ENCODE data around the gene IGF2BP1. TPM values are rescaled to one million over a fixed set of nuclear protein-coding genes. Genes with fewer than 3 reads are reported as not detected.

The IGF2BP1 gene
- total and polyA plus RNA-seq, 2 of the 8 experiments (the other 6 are each of a cell fraction or from before 2014, with no cell fraction given) = 41.6 to 513 TPM

DNA sequence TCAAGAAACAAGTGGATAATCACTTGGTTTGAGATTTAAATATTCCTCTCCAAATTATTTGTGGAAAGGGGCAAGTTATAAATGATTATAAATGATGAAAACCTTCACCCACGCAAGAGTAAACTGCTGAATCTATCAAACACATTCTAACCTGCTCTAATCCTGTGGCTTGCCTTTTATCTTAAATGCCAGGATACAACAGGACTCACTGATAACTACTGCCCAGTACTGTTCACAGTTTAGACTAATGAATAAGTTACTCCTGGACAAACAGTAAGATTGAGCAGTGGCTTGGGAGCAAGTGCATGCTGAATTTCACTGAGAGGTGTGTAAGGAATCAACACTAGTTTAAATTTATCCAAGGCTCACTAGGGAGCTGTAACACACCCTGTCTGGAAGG lies 31.1 kb downstream of the IGF2BP1 start (continued):
- TF ChIP-seq, protein P1, sequence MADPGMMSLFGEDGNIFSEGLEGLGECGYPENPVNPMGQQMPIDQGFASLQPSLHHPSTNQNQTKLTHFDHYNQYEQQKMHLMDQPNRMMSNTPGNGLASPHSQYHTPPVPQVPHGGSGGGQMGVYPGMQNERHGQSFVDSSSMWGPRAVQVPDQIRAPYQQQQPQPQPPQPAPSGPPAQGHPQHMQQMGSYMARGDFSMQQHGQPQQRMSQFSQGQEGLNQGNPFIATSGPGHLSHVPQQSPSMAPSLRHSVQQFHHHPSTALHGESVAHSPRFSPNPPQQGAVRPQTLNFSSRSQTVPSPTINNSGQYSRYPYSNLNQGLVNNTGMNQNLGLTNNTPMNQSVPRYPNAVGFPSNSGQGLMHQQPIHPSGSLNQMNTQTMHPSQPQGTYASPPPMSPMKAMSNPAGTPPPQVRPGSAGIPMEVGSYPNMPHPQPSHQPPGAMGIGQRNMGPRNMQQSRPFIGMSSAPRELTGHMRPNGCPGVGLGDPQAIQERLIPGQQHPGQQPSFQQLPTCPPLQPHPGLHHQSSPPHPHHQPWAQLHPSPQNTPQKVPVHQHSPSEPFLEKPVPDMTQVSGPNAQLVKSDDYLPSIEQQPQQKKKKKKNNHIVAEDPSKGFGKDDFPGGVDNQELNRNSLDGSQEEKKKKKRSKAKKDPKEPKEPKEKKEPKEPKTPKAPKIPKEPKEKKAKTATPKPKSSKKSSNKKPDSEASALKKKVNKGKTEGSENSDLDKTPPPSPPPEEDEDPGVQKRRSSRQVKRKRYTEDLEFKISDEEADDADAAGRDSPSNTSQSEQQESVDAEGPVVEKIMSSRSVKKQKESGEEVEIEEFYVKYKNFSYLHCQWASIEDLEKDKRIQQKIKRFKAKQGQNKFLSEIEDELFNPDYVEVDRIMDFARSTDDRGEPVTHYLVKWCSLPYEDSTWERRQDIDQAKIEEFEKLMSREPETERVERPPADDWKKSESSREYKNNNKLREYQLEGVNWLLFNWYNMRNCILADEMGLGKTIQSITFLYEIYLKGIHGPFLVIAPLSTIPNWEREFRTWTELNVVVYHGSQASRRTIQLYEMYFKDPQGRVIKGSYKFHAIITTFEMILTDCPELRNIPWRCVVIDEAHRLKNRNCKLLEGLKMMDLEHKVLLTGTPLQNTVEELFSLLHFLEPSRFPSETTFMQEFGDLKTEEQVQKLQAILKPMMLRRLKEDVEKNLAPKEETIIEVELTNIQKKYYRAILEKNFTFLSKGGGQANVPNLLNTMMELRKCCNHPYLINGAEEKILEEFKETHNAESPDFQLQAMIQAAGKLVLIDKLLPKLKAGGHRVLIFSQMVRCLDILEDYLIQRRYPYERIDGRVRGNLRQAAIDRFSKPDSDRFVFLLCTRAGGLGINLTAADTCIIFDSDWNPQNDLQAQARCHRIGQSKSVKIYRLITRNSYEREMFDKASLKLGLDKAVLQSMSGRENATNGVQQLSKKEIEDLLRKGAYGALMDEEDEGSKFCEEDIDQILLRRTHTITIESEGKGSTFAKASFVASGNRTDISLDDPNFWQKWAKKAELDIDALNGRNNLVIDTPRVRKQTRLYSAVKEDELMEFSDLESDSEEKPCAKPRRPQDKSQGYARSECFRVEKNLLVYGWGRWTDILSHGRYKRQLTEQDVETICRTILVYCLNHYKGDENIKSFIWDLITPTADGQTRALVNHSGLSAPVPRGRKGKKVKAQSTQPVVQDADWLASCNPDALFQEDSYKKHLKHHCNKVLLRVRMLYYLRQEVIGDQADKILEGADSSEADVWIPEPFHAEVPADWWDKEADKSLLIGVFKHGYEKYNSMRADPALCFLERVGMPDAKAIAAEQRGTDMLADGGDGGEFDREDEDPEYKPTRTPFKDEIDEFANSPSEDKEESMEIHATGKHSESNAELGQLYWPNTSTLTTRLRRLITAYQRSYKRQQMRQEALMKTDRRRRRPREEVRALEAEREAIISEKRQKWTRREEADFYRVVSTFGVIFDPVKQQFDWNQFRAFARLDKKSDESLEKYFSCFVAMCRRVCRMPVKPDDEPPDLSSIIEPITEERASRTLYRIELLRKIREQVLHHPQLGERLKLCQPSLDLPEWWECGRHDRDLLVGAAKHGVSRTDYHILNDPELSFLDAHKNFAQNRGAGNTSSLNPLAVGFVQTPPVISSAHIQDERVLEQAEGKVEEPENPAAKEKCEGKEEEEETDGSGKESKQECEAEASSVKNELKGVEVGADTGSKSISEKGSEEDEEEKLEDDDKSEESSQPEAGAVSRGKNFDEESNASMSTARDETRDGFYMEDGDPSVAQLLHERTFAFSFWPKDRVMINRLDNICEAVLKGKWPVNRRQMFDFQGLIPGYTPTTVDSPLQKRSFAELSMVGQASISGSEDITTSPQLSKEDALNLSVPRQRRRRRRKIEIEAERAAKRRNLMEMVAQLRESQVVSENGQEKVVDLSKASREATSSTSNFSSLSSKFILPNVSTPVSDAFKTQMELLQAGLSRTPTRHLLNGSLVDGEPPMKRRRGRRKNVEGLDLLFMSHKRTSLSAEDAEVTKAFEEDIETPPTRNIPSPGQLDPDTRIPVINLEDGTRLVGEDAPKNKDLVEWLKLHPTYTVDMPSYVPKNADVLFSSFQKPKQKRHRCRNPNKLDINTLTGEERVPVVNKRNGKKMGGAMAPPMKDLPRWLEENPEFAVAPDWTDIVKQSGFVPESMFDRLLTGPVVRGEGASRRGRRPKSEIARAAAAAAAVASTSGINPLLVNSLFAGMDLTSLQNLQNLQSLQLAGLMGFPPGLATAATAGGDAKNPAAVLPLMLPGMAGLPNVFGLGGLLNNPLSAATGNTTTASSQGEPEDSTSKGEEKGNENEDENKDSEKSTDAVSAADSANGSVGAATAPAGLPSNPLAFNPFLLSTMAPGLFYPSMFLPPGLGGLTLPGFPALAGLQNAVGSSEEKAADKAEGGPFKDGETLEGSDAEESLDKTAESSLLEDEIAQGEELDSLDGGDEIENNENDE (IDR thresholded peaks at IDR 0.05; ENCODE audit: insufficient replicate concordance, low read length) = no peak
- TF ChIP-seq, protein P2, sequence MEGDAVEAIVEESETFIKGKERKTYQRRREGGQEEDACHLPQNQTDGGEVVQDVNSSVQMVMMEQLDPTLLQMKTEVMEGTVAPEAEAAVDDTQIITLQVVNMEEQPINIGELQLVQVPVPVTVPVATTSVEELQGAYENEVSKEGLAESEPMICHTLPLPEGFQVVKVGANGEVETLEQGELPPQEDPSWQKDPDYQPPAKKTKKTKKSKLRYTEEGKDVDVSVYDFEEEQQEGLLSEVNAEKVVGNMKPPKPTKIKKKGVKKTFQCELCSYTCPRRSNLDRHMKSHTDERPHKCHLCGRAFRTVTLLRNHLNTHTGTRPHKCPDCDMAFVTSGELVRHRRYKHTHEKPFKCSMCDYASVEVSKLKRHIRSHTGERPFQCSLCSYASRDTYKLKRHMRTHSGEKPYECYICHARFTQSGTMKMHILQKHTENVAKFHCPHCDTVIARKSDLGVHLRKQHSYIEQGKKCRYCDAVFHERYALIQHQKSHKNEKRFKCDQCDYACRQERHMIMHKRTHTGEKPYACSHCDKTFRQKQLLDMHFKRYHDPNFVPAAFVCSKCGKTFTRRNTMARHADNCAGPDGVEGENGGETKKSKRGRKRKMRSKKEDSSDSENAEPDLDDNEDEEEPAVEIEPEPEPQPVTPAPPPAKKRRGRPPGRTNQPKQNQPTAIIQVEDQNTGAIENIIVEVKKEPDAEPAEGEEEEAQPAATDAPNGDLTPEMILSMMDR (IDR thresholded peaks at IDR 0.05; ENCODE audit: control extremely low read depth in 1 of 3, insufficient read depth in 1 of 3, low read depth in 1 of 3, low read length in 3 of 3) = no peak
- TF ChIP-seq RXRA (IDR thresholded peaks at IDR 0.05; ENCODE audit: insufficient read depth, low read depth, low read length) (no peak), POU5F1 (IDR thresholded peaks at IDR 0.05; ENCODE audit: low read depth, low read length) (no peak)
